Subcutaneous adipose tissue (tissue), 4 donors: ENCODE measurements around the gene FTSJ3. TPM values are rescaled to one million over a fixed set of nuclear protein-coding genes. Genes with fewer than 3 reads are reported as not detected.

Source experiments
- total RNA-seq, 4 donors: library from RNA; depleted of rRNA; stranded (reverse); fragments of >200 nt; gene quantifications; one replicate each; pipeline ENCODE4 v1.1.0, GENCODE V29; 2016
- TF ChIP-seq, protein P1 (sequence below): fragments of 450-650 bp; IDR thresholded peaks from one replicate; pipeline ENCODE4 v1.5.1; 2016; ENCODE audit warnings: low read depth, mild to moderate bottlenecking, control low read depth, antibody characterized with exemption, moderate library complexity

FTSJ3 gene
- total RNA-seq, 4 donors from 2014 or later: 33.1 to 45.6 (median 38.8) TPM

DNA sequence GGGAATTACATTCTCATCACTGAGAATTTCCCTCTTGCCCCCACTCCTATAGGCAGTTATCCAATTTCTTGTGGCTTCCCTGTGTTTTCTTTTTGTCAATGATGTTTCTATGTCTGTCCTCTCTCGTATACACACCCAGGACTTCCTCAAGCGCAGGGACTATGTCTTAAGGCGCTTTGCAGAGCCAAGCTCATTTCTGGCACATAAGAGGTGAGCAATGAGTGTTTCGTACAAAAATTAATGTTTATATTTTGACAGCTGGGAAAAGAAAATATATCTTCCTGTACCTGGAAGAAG is 52.5 kb downstream of the FTSJ3 start:
- TF ChIP-seq, protein P1, sequence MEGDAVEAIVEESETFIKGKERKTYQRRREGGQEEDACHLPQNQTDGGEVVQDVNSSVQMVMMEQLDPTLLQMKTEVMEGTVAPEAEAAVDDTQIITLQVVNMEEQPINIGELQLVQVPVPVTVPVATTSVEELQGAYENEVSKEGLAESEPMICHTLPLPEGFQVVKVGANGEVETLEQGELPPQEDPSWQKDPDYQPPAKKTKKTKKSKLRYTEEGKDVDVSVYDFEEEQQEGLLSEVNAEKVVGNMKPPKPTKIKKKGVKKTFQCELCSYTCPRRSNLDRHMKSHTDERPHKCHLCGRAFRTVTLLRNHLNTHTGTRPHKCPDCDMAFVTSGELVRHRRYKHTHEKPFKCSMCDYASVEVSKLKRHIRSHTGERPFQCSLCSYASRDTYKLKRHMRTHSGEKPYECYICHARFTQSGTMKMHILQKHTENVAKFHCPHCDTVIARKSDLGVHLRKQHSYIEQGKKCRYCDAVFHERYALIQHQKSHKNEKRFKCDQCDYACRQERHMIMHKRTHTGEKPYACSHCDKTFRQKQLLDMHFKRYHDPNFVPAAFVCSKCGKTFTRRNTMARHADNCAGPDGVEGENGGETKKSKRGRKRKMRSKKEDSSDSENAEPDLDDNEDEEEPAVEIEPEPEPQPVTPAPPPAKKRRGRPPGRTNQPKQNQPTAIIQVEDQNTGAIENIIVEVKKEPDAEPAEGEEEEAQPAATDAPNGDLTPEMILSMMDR: no peak

DNA sequence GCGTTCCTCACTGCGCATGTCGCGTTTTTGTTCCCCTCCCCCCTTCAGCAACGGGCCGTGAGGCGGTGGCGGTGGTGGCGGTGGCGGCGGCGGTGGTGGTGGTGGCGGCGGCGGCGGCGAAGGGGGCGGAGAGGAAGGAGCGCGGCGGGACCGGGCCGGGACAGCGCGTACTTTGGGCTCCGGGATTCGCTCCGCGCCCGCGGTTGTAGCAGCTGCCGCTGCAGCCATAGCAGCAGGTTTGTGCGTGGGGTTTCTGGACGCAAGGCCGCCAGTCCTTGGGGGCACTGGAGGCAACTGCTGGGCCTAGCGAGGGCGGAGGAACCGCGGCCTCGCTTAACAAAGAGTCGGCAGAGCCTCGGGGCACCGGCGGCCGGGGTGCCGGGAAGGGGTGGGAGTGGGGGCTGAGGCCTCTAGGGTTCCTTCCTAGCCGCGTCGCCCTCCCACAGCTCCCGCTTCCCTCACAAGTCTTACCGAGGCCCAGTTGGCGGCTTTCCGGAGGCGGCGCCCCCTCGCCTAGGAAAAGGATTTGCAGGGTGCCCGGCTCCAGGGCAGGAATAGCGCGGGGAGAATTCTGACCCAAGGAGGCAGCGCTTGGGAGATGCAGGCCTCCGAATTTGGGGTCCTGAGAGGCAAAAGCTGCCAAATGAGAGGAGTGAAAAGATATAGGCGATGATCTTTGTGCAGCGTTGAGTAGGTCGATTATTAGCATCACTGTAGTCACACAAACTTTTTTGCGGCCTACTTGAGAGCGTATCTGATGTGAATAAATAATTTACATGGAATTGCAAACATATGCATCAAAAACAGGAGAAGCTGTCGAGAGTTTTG is 53.1 kb downstream of the FTSJ3 start, which contains the start of gene DDX42:
Gene DDX42, plus strand, starts transcription at position 30 of the 828 bp plus-strand sequence. CDS start 12,880 bp downstream, outside the sequence.
- TF ChIP-seq, protein P1: no peak

DNA sequence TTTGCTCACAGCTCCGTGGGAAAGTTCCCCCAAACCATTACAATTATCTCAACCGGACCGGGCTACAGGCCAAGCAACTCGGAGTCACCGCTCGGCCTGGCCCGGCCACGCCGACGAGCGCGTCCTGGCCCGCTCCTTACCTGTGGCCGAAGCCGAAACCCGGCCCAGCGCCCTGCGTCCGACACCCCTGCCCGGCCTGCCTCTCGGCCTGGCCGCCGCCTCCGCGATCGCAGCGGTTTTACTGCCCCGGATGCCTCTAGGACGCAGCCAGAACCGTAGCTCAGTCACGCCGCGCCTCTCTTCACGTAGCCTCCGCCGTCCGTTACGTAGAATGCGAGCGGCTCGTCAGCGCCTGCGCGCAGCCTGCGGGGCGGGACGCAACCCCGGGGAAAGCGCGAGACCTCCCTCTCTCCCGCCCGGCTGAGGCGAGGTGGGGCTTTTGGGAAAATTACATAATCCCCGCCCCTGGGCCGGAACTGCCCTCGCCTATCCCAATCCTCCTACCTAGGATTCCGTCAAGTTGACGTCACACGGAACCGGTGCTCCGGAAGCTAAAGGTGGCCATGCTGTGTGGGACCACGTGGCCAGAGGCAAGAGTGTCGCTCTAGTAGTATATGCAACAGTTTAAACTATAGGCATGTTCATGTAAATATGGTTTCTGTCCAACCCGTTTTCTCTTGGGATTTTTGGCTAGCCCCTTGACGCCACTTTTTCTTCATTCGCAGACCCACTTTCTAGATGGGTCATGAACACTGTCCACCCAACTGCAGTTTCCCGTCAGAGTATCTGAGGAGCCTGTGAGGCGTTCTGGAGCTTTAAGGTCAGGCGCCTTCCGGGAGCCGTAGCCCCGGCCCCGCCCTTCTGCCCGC is 54.0 kb downstream of the FTSJ3 start, which contains the start of gene CCDC47:
Gene CCDC47, minus strand, starts transcription at position 326 of the 869 bp plus-strand sequence. CDS start 7,422 bp downstream, outside the sequence.
- TF ChIP-seq, protein P1: no peak

DNA sequence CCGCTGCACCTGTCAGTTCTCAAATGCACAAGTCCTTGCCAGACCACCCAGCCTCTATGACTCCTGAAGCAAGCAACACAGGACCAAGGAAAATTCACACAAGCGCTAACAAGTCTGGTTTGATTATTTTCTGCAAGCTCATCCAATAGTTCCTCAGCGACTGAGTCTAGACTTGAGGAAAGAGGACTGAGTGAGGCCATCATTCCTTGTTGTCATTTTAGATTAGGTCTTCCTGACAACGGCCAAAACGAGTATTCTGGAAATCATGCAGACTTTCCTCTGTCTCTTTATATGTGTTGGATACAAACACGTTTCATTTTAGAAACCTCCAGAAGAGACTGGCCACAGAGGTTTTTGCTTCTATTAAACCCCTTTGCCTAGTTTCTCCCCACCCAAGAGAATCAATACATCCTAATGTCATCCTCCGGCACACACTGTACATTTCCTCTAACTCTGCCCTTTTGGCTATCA is 54.6 kb downstream of the FTSJ3 start:
- TF ChIP-seq, protein P1: no peak

Other genes with a start within 250 kb of the FTSJ3 start
- 10 to 100 TPM; 10.2 to 17.7 (median 14.6) TPM for gene TACO1, start 226.8 kb downstream of the FTSJ3 start, total RNA-seq
- 10 to 100 TPM; 37.7 to 80.8 (median 62.0) TPM for gene MAP3K3, start 205.2 kb downstream of the FTSJ3 start, total RNA-seq
- gene LIMD2, start 127.5 kb downstream of the FTSJ3 start, total RNA-seq: 10 to 100 TPM in 1 of 4 donors, 1 to 10 TPM in 3; 1.3 to 17.8 (median 6.0) TPM
- gene STRADA, start 85.9 kb downstream of the FTSJ3 start, total RNA-seq: 10 to 100 TPM; 22.9 to 36.0 (median 31.8) TPM
- gene CCDC47, start 54.1 kb downstream of the FTSJ3 start, total RNA-seq: 10 to 100 TPM; 45.6 to 60.0 (median 51.3) TPM
- gene DDX42, start 53.5 kb downstream of the FTSJ3 start, total RNA-seq: 100 to 1,000 TPM; 121 to 179 (median 144) TPM
- 100 to 1,000 TPM in 1 of 4 donors, 10 to 100 TPM in 3; 66.0 to 127 (median 83.2) TPM for gene PSMC5, start 232 bp downstream of the FTSJ3 start, total RNA-seq
- gene SMARCD2, start 15.0 kb upstream of the FTSJ3 start, total RNA-seq: 100 to 1,000 TPM; 101 to 246 (median 141) TPM
- gene CSH2, start 46.0 kb upstream of the FTSJ3 start, total RNA-seq: not detected
- gene GH2, start 54.3 kb upstream of the FTSJ3 start, total RNA-seq: not detected
- gene CSH1, start 68.9 kb upstream of the FTSJ3 start, total RNA-seq: not detected
- not detected for gene CSHL1, start 83.6 kb upstream of the FTSJ3 start, total RNA-seq
- gene GH1, start 91.2 kb upstream of the FTSJ3 start, total RNA-seq: not detected
- gene CD79B, start 104.7 kb upstream of the FTSJ3 start, total RNA-seq: 1 to 10 TPM; 3.1 to 4.6 (median 3.8) TPM
- 10 to 100 TPM in 2 of 4 donors, 1 to 10 TPM in 2; 6.2 to 43.3 (median 18.1) TPM for gene SCN4A, start 145.3 kb upstream of the FTSJ3 start, total RNA-seq
- gene PRR29, start 170.7 kb upstream of the FTSJ3 start, total RNA-seq: under 1 TPM in 3 of 4 donors, not detected in 1; 0.17 to 0.82 (median 0.57) TPM
- gene ICAM2, start 193.0 kb upstream of the FTSJ3 start, total RNA-seq: 10 to 100 TPM; 45.6 to 92.1 (median 69.8) TPM